ENCODE measurements around the gene RORB. TPM values are rescaled to one million over a fixed set of nuclear protein-coding genes. Genes with fewer than 3 reads are reported as not detected.

RORB gene
- total RNA-seq, 1 donor from 2014 or later, result 2.7 TPM

- intact Hi-C loops (cut with DNase I), result no loop called here
- H3K36me3 ChIP-seq, result no peaks in the 10 kb centered on the region
- no peaks in the 10 kb centered on the region for H3K27me3 ChIP-seq
- H3K27ac ChIP-seq, result no peak overlapping the region
- H3K4me3 ChIP-seq, result no peak overlapping the region
- TF ChIP-seq POLR2A (IDR thresholded peaks at IDR 0.05) (no peak), CTCF (IDR thresholded peaks at IDR 0.05) (no peak), POLR2AphosphoS5 (IDR thresholded peaks at IDR 0.05; ENCODE audit: insufficient read depth in 1 of 2, low read depth in 1 of 2) (no peak)
- DNase-seq (ENCODE audit: extremely low spot score in 2 of 2), result no peak
- H3K9me3 ChIP-seq, result no peaks in the 10 kb centered on the region
- no peaks in the 10 kb centered on the region for H3K4me1 ChIP-seq
Observed at GRCh38 chr9:74463825-74464224, 33.3 kb upstream of the RORB start.

GRCh38 chr9:74478606-74479005, 18.5 kb upstream of the RORB start:
- Histone ChIP-seq H3K27me3 (no peaks in the 10 kb centered on the region), H3K4me3 (no peak overlapping the region), H3K4me1 (no peaks in the 10 kb centered on the region), H3K36me3 (no peaks in the 10 kb centered on the region), H3K27ac (no peak overlapping the region), H3K9me3 (no peaks in the 10 kb centered on the region)
- TF ChIP-seq POLR2AphosphoS5 (IDR thresholded peaks at IDR 0.05; ENCODE audit: insufficient read depth in 1 of 2, low read depth in 1 of 2), result no peak
- no peak for TF ChIP-seq CTCF (IDR thresholded peaks at IDR 0.05)
- TF ChIP-seq POLR2A (IDR thresholded peaks at IDR 0.05), result no peak
- intact Hi-C loops (cut with DNase I), result no loop called here
- DNase-seq (ENCODE audit: extremely low spot score in 2 of 2), result no peak

GRCh38 chr9:74479711-74480110, 17.4 kb upstream of the RORB start:
- no peak for TF ChIP-seq CTCF (IDR thresholded peaks at IDR 0.05)
- no peak for TF ChIP-seq POLR2A (IDR thresholded peaks at IDR 0.05)
- TF ChIP-seq POLR2AphosphoS5 (IDR thresholded peaks at IDR 0.05; ENCODE audit: insufficient read depth in 1 of 2, low read depth in 1 of 2), result no peak
- H3K27me3 ChIP-seq, result no peaks in the 10 kb centered on the region
- intact Hi-C loops (cut with DNase I), result no loop called here
- H3K36me3 ChIP-seq, result no peaks in the 10 kb centered on the region
- no peaks in the 10 kb centered on the region for H3K4me1 ChIP-seq
- no peak overlapping the region for H3K4me3 ChIP-seq
- no peak for DNase-seq (ENCODE audit: extremely low spot score in 2 of 2)
- no peaks in the 10 kb centered on the region for H3K9me3 ChIP-seq
- no peak overlapping the region for H3K27ac ChIP-seq

- H3K36me3 ChIP-seq, result no peaks in the 10 kb centered on the region
- TF ChIP-seq POLR2A (IDR thresholded peaks at IDR 0.05), result no peak
- TF ChIP-seq CTCF (IDR thresholded peaks at IDR 0.05), result no peak
- H3K27me3 ChIP-seq, result no peaks in the 10 kb centered on the region
- no peaks in the 10 kb centered on the region for H3K4me1 ChIP-seq
- no peak for DNase-seq (ENCODE audit: extremely low spot score in 2 of 2)
- no peaks in the 10 kb centered on the region for H3K9me3 ChIP-seq
- no peak overlapping the region for H3K4me3 ChIP-seq
- intact Hi-C loops (cut with DNase I), result no loop called here
- no peak overlapping the region for H3K27ac ChIP-seq
Observed at GRCh38 chr9:74487395-74487794, 9.7 kb upstream of the RORB start.

- H3K9me3 ChIP-seq, result no peaks in the 10 kb centered on the region
- TF ChIP-seq POLR2AphosphoS5 (IDR thresholded peaks at IDR 0.05; ENCODE audit: insufficient read depth in 1 of 2, low read depth in 1 of 2), result no peak
- TF ChIP-seq CTCF (IDR thresholded peaks at IDR 0.05), result no peak
- TF ChIP-seq POLR2A (IDR thresholded peaks at IDR 0.05), result no peak
- no peak overlapping the region for H3K27ac ChIP-seq
- no peak for DNase-seq (ENCODE audit: extremely low spot score in 2 of 2)
- no peaks in the 10 kb centered on the region for H3K36me3 ChIP-seq
- no peaks in the 10 kb centered on the region for H3K27me3 ChIP-seq
- intact Hi-C loops (cut with DNase I), result no loop called here
- H3K4me3 ChIP-seq, result no peak overlapping the region
- H3K4me1 ChIP-seq, result peaks cover 10% of the 10 kb centered on the region
Observed at GRCh38 chr9:74493512-74493911, 3.6 kb upstream of the RORB start.

All from vagina (tissue), 2 donors.